ENCODE results near the gene ANP32E. TPM values are rescaled to one million over a fixed set of nuclear protein-coding genes. Genes with fewer than 3 reads are reported as not detected.
"Not testable (repeated sequence)": the region's sequence is repeated elsewhere in the genome, so short reads cannot be mapped to it uniquely, and the experiment has no call there.

ANP32E gene
- polyA plus RNA-seq, 1 donor: 45.8 TPM

DNA sequence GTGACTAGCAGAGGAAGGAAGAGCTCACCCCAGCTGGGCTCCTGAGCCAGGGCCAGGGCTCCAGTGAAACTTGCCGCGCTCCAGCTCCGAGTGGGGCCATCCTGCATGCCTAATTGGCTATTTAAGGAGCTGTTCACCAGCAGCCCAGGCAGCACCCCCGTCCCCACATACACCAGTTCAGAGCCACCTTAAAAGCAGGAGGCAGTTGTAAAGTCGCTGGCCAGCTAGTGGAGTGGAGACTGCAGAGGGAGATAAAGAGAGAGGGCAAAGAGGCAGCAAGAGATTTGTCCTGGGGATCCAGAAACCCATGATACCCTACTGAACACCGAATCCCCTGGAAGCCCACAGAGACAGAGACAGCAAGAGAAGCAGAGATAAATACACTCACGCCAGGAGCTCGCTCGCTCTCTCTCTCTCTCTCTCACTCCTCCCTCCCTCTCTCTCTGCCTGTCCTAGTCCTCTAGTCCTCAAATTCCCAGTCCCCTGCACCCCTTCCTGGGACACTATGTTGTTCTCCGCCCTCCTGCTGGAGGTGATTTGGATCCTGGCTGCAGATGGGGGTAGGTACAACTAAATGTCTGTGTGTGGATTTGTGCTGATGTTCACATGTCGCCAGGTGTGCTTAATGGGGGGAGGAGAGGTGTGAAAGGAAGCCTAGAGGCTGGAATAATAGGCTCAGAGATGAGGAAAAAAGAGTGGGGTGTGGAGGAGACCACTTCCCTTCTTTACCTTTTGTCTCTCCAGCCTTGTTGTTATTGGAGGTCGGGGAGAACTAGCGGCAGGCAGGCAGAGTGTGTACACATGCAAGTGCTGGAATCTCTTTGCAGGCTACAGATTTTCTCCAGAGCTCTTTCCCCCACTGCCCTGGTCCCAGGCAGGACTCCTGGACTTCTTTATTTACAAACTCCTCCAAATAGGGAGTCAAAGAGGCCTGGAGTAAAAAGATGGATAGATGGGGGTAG, 22.0 kb upstream of the ANP32E start, which contains the start of gene CA14:
TSS of gene CA14 (plus strand) at position 151 of the 962 bp plus-strand sequence. CDS start at position 506, 355 bp downstream.
- no CpG with 5 or more reads among the region's 13 CpGs for WGBS (ENCODE audit: insufficient coverage, low lambda C conversion rate)
- Histone ChIP-seq H3K4me3 (ENCODE audit: low read length) (no peak within 1 kb of the TSS), H3K9me3 (ENCODE audit: control insufficient read depth, low read depth, low read length) (no peaks in the 10 kb centered on the region), H3K4me1 (ENCODE audit: control insufficient read depth, insufficient read depth, low read length) (peaks cover 11% of the 10 kb centered on the region), H3K36me3 (ENCODE audit: control insufficient read depth, insufficient read depth, low read length) (no peaks in the 10 kb centered on the region), H3K27ac (ENCODE audit: low read length) (no peak within 1 kb of the TSS), H3K27me3 (ENCODE audit: control insufficient read depth, insufficient read depth, low read length) (peaks cover 23% of the 10 kb centered on the region)
- DNase-seq: no peak

DNA sequence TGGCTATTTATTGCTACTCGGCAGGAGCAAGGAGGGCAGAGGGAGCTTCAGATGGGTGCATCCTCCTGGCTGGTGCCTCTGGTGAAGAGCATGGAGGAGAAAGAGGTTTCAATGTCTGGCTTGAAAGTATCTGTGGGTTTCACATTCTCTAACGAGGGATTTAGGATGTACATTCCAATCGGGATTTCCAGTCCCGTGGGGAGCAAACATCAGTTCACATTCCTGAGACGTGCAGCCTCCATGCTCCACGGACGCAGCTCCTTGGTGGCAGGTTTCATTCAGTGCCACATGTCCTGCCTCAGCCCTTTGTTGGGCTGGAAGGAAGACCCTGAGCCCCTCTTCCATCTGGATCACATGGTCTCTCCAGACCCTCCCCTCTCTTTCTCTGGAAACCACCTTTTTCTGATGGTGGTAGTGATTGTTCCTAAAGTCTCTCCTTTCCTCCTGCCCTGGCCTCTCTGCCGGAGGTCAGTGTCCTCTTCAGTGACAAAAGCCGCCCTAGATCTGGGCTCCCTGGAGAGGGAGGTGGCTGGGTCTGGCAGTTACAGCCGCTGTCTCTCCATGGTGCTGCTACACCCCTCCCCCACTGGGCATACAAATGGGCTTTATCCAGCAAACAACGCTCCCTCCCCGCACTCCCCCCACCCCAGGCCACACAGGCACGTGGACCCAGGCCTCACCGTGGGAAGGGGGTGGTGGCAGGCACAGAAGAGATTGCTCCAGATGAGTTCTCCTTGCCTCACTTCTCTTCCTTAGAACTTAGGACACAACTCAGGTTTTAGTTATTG, 20.8 kb upstream of the ANP32E start:
- no peak overlapping the region for H3K4me3 ChIP-seq (ENCODE audit: low read length)
- no peak for DNase-seq
- H3K27ac ChIP-seq (ENCODE audit: low read length): no peak overlapping the region
- no CpG with 5 or more reads among the region's 14 CpGs for WGBS (ENCODE audit: insufficient coverage, low lambda C conversion rate)
- no peaks in the 10 kb centered on the region for H3K36me3 ChIP-seq (ENCODE audit: control insufficient read depth, insufficient read depth, low read length)
- no peaks in the 10 kb centered on the region for H3K9me3 ChIP-seq (ENCODE audit: control insufficient read depth, low read depth, low read length)
- H3K27me3 ChIP-seq (ENCODE audit: control insufficient read depth, insufficient read depth, low read length): peaks cover 23% of the 10 kb centered on the region
- peaks cover 11% of the 10 kb centered on the region for H3K4me1 ChIP-seq (ENCODE audit: control insufficient read depth, insufficient read depth, low read length)

DNA sequence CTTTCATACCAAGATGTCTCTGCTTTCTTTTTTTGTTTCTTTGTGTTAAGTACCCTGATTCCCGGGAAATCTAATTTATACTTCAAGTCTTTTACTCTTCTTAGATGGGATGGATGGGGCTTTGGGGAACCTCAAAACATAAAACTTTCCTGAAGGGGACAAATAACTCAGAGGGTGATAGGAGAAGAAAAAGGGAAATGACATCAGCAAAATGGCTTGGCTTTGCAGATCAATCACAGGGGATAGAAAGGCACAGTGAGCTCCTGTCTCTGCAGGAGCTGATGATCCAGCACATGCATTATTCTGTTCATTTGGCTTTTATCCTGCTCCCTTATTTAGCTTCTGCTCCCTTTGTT, 20.3 kb upstream of the ANP32E start:
- DNase-seq: no peak
- no CpG with 5 or more reads among the region's 1 CpG for WGBS (ENCODE audit: insufficient coverage, low lambda C conversion rate)
- Histone ChIP-seq H3K4me3 (ENCODE audit: low read length) (no peak overlapping the region), H3K36me3 (ENCODE audit: control insufficient read depth, insufficient read depth, low read length) (no peaks in the 10 kb centered on the region), H3K27me3 (ENCODE audit: control insufficient read depth, insufficient read depth, low read length) (peaks cover 23% of the 10 kb centered on the region), H3K27ac (ENCODE audit: low read length) (no peak overlapping the region), H3K9me3 (ENCODE audit: control insufficient read depth, low read depth, low read length) (no peaks in the 10 kb centered on the region), H3K4me1 (ENCODE audit: control insufficient read depth, insufficient read depth, low read length) (peaks cover 11% of the 10 kb centered on the region)

DNA sequence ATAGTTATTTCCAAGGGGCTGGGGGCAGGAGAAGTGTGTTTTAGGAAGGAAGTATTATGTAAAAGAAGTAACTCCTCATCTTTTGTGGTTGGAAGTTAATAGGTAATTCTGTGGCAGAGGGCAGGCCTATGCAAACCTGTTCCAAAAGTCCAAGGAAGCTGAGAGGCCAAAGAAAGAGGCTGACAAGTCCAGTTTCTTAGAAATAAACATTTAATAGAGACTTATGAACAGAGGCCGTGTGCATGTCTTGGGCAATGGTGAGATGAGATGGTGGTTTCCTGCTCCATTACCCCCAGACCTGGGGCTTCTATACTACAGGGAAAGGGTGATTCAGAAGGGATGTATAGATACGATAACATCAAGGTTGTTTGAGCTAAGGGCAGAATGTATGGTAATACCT, 14.0 kb upstream of the ANP32E start:
- WGBS (ENCODE audit: insufficient coverage, low lambda C conversion rate): no CpG with 5 or more reads among the region's 2 CpGs
- H3K27ac ChIP-seq (ENCODE audit: low read length): peak overlapping the region; percentile 72
- peak in 1 of 2 donors; percentile 78 for DNase-seq
- H3K9me3 ChIP-seq (ENCODE audit: control insufficient read depth, low read depth, low read length): no peaks in the 10 kb centered on the region
- H3K27me3 ChIP-seq (ENCODE audit: control insufficient read depth, insufficient read depth, low read length): no peaks in the 10 kb centered on the region
- peaks cover 3% of the 10 kb centered on the region for H3K4me1 ChIP-seq (ENCODE audit: control insufficient read depth, insufficient read depth, low read length)
- H3K4me3 ChIP-seq (ENCODE audit: low read length): no peak overlapping the region
- no peaks in the 10 kb centered on the region for H3K36me3 ChIP-seq (ENCODE audit: control insufficient read depth, insufficient read depth, low read length)

- Histone ChIP-seq H3K9me3 (ENCODE audit: control insufficient read depth, low read depth, low read length) (no peaks in the 10 kb centered on the region), H3K27ac (ENCODE audit: low read length) (no peak overlapping the region), H3K4me1 (ENCODE audit: control insufficient read depth, insufficient read depth, low read length) (no peaks in the 10 kb centered on the region), H3K4me3 (ENCODE audit: low read length) (no peak overlapping the region), H3K27me3 (ENCODE audit: control insufficient read depth, insufficient read depth, low read length) (no peaks in the 10 kb centered on the region), H3K36me3 (ENCODE audit: control insufficient read depth, insufficient read depth, low read length) (no peaks in the 10 kb centered on the region)
- DNase-seq: no peak
- no CpG with 5 or more reads among the region's 3 CpGs for WGBS (ENCODE audit: insufficient coverage, low lambda C conversion rate)
Observed at GRCh38 chr1:150243003-150243402, 7.1 kb upstream of the ANP32E start.

DNA sequence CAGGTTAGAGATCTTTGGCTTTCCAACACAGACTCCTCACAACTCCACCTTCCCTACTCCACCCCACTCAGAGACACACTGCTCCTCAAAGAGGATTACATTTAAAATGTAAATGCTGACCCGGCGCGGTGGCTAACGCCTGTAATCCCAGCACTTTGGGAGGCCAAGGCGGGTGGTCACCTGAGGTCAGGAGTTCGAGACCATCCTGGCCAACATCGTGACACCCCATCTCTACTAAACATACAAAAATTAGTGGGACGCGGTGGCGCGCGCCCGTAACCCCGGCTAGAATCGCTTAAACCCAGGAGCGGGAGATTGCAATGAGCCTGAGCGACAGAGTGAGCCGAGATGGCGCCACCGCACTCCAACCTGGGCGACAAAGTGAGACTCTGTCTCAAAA, 1.8 kb upstream of the ANP32E start:
- no peaks in the 10 kb centered on the region for H3K27me3 ChIP-seq (ENCODE audit: control insufficient read depth, insufficient read depth, low read length)
- H3K4me3 ChIP-seq (ENCODE audit: low read length): no peak overlapping the region
- H3K27ac ChIP-seq (ENCODE audit: low read length): no peak overlapping the region
- no peaks in the 10 kb centered on the region for H3K9me3 ChIP-seq (ENCODE audit: control insufficient read depth, low read depth, low read length)
- no peak for DNase-seq
- WGBS (ENCODE audit: insufficient coverage, low lambda C conversion rate): no CpG with 5 or more reads among the region's 21 CpGs
- H3K36me3 ChIP-seq (ENCODE audit: control insufficient read depth, insufficient read depth, low read length): no peaks in the 10 kb centered on the region
- H3K4me1 ChIP-seq (ENCODE audit: control insufficient read depth, insufficient read depth, low read length): peaks cover 6% of the 10 kb centered on the region

GRCh38 chr1:150237176-150237575, 1.3 kb upstream of the ANP32E start:
- not testable (repeated sequence) for DNase-seq; H3K4me3 ChIP-seq (ENCODE audit: low read length); H3K27me3 ChIP-seq (ENCODE audit: control insufficient read depth, insufficient read depth, low read length); H3K27ac ChIP-seq (ENCODE audit: low read length); H3K36me3 ChIP-seq (ENCODE audit: control insufficient read depth, insufficient read depth, low read length); H3K9me3 ChIP-seq (ENCODE audit: control insufficient read depth, low read depth, low read length); H3K4me1 ChIP-seq (ENCODE audit: control insufficient read depth, insufficient read depth, low read length)
- WGBS (ENCODE audit: insufficient coverage, low lambda C conversion rate): 100% methylated on average over 5 of the region's 13 CpGs

DNA sequence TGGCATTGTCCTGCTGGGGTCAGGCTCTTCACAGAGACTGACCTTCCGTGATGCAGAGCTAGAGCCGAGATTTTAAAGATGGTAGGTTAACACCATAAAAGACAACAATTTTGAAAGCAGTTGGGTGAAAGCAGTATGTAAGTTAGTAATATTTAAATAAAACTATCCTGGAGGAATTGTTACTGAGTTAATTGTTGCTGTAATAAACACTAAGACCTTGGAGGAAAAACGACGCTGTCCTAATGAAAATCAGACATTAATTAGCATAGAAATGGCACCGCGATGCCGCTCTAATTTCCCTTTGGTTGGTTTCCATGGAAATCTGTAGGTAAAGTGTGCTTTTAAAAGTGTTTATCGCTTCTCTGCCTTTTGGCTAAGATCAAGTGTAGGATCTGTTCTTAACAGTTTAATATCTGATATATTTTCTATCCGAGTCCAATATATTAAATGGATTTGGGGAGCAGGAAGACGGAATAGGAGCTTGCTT, 745 bp upstream of the ANP32E start:
- WGBS (ENCODE audit: insufficient coverage, low lambda C conversion rate): 55% methylated on average over 4 of the region's 10 CpGs
- Histone ChIP-seq H3K4me3 (ENCODE audit: low read length) (peak overlapping the region; percentile 51), H3K4me1 (ENCODE audit: control insufficient read depth, insufficient read depth, low read length) (peaks cover 6% of the 10 kb centered on the region), H3K36me3 (ENCODE audit: control insufficient read depth, insufficient read depth, low read length) (no peaks in the 10 kb centered on the region), H3K9me3 (ENCODE audit: control insufficient read depth, low read depth, low read length) (no peaks in the 10 kb centered on the region), H3K27ac (ENCODE audit: low read length) (peak overlapping the region; percentile 13), H3K27me3 (ENCODE audit: control insufficient read depth, insufficient read depth, low read length) (no peaks in the 10 kb centered on the region)
- DNase-seq: no peak

GRCh38 chr1:150235294-150235851, 539 bp downstream of the ANP32E start:
- WGBS (ENCODE audit: insufficient coverage, low lambda C conversion rate): no CpG with 5 or more reads among the region's 27 CpGs
- DNase-seq: no peak
- Histone ChIP-seq H3K4me1 (ENCODE audit: control insufficient read depth, insufficient read depth, low read length) (peaks cover 6% of the 10 kb centered on the region), H3K27ac (ENCODE audit: low read length) (peak overlapping the region; percentile 93), H3K36me3 (ENCODE audit: control insufficient read depth, insufficient read depth, low read length) (peaks cover 1% of the 10 kb centered on the region), H3K9me3 (ENCODE audit: control insufficient read depth, low read depth, low read length) (no peaks in the 10 kb centered on the region), H3K4me3 (ENCODE audit: low read length) (peak overlapping the region; percentile 86), H3K27me3 (ENCODE audit: control insufficient read depth, insufficient read depth, low read length) (no peaks in the 10 kb centered on the region)
